Suprapubic skin (tissue), 4 donors: Measurements from ENCODE around the gene NCLN. TPM values are rescaled to one million over a fixed set of nuclear protein-coding genes. Genes with fewer than 3 reads are reported as not detected.
"Not testable (repeated sequence)": the region's sequence is repeated elsewhere in the genome, so short reads cannot be mapped to it uniquely, and the experiment has no call there.

ENCODE experiments used
- DNase-seq, 2 donors: peaks; one replicate each; pipeline ENCODE4 v3.0.0-alpha.2; 2019; ENCODE audit warnings: low spot score in 2 of 2
- H3K27ac ChIP-seq: fragments of 200-600 bp; sonication (generic); one replicate; pipeline ENCODE4 v1.5.1; 2019
- H3K27me3 ChIP-seq: fragments of 200-600 bp; sonication (generic); one replicate; pipeline ENCODE4 v1.5.1; 2019
- H3K36me3 ChIP-seq: fragments of 200-600 bp; sonication (generic); one replicate; pipeline ENCODE4 v1.5.1; 2019
- H3K4me1 ChIP-seq: fragments of 200-600 bp; sonication (generic); one replicate; pipeline ENCODE4 v1.5.1; 2019
- H3K4me3 ChIP-seq: fragments of 200-600 bp; sonication (generic); one replicate; pipeline ENCODE4 v1.5.1; 2019; ENCODE audit warnings: mild to moderate bottlenecking
- H3K9me3 ChIP-seq: fragments of 200-600 bp; sonication (generic); one replicate; pipeline ENCODE4 v1.5.1; 2019
- CTCF ChIP-seq, 2 donors: fragments of 200-600 bp in 1 of 2; fragments of 450-650 bp in 1 of 2; sonication (generic) in 1 of 2; IDR thresholded peaks; one replicate each; pipeline ENCODE4 v1.5.1; 2016 to 2019; ENCODE audit warnings: antibody characterized with exemption in 2 of 2, mild to moderate bottlenecking in 1 of 2, moderate library complexity in 1 of 2
- EP300 ChIP-seq: sonication (generic); formaldehyde crosslinking; IDR thresholded peaks from one replicate; pipeline ENCODE4 v1.6.1; 2017; ENCODE audit warnings: antibody characterized with exemption
- POLR2A ChIP-seq, 2 donors: fragments of 450-650 bp; IDR thresholded peaks; one replicate each; pipeline ENCODE4 v1.6.1; 2017; ENCODE audit warnings: antibody characterized with exemption in 2 of 2, mild to moderate bottlenecking in 2 of 2, moderate library complexity in 2 of 2
- POLR2AphosphoS5 ChIP-seq, 3 donors: sonication (generic); formaldehyde crosslinking; IDR thresholded peaks; one replicate each; pipeline ENCODE4 v1.6.1; 2017; ENCODE audit warnings: antibody characterized with exemption in 3 of 3
- WGBS: methylation state at CpG from one replicate; pipeline ENCODE4 v1.1.5; 2018; 5-methylcytosine and 5-hydroxymethylcytosine counted together
- total RNA-seq, 4 donors: library from RNA; depleted of rRNA; stranded (reverse); fragments of >200 nt; gene quantifications; one replicate each; pipeline ENCODE4 v1.1.0, GENCODE V29; 2016

Gene NCLN
- total RNA-seq, 4 donors from 2014 or later = 31.1 to 66.7 (median 35.0) TPM

- Histone ChIP-seq H3K27ac (no peak overlapping the region), H3K9me3 (no peaks in the 10 kb centered on the region), H3K27me3 (no peaks in the 10 kb centered on the region), H3K36me3 (peaks cover 35% of the 10 kb centered on the region), H3K4me1 (peaks cover 4% of the 10 kb centered on the region), H3K4me3 (no peak overlapping the region)
- DNase-seq = no peak
- TF ChIP-seq CTCF (IDR thresholded peaks at IDR 0.05) = no peak
- no peak for TF ChIP-seq POLR2AphosphoS5 (IDR thresholded peaks at IDR 0.05)
- no peak for TF ChIP-seq POLR2A (IDR thresholded peaks at IDR 0.05)
- TF ChIP-seq EP300 = no peak
- WGBS = 81% methylated on average over 7 of the region's 7 CpGs
Observed at GRCh38 chr19:3163943-3164342, 21.8 kb upstream of the NCLN start.

- Histone ChIP-seq H3K27ac (no peak overlapping the region), H3K4me3 (no peak overlapping the region), H3K36me3 (peaks cover 13% of the 10 kb centered on the region), H3K9me3 (no peaks in the 10 kb centered on the region), H3K4me1 (peaks cover 4% of the 10 kb centered on the region), H3K27me3 (no peaks in the 10 kb centered on the region)
- DNase-seq = no peak
- WGBS = 74% methylated on average over 12 of the region's 13 CpGs
- no peak for TF ChIP-seq EP300
- TF ChIP-seq POLR2A (IDR thresholded peaks at IDR 0.05) = no peak
- no peak for TF ChIP-seq POLR2AphosphoS5 (IDR thresholded peaks at IDR 0.05)
- no peak for TF ChIP-seq CTCF (IDR thresholded peaks at IDR 0.05)
Observed at GRCh38 chr19:3167533-3168272, 18.0 kb upstream of the NCLN start.

GRCh38 chr19:3171894-3172672, 13.6 kb upstream of the NCLN start:
- Histone ChIP-seq H3K4me3 (no peak overlapping the region), H3K4me1 (peaks cover 12% of the 10 kb centered on the region), H3K36me3 (no peaks in the 10 kb centered on the region), H3K27ac (no peak overlapping the region), H3K27me3 (no peaks in the 10 kb centered on the region), H3K9me3 (no peaks in the 10 kb centered on the region)
- no peak for DNase-seq
- TF ChIP-seq POLR2A (IDR thresholded peaks at IDR 0.05) (no peak), POLR2AphosphoS5 (IDR thresholded peaks at IDR 0.05) (no peak), CTCF (IDR thresholded peaks at IDR 0.05) (no peak), EP300 (no peak)
- 97% methylated on average over 14 of the region's 15 CpGs for WGBS

- H3K4me3 ChIP-seq, H3K27me3 ChIP-seq, H3K36me3 ChIP-seq, H3K9me3 ChIP-seq, DNase-seq, H3K27ac ChIP-seq: not testable (repeated sequence)
- H3K4me1 ChIP-seq = peaks cover 16% of the 10 kb centered on the region
- 90% methylated on average over 5 of the region's 6 CpGs for WGBS
Observed at GRCh38 chr19:3172673-3173000, 13.1 kb upstream of the NCLN start.

GRCh38 chr19:3175781-3176714, 9.7 kb upstream of the NCLN start:
- H3K4me3 ChIP-seq = no peak overlapping the region
- no peaks in the 10 kb centered on the region for H3K9me3 ChIP-seq
- H3K4me1 ChIP-seq = peaks cover 16% of the 10 kb centered on the region
- no peaks in the 10 kb centered on the region for H3K36me3 ChIP-seq
- no peak for DNase-seq
- WGBS = 50% methylated on average over 16 of the region's 17 CpGs
- no peak for TF ChIP-seq POLR2A (IDR thresholded peaks at IDR 0.05)
- no peak for TF ChIP-seq CTCF (IDR thresholded peaks at IDR 0.05)
- TF ChIP-seq EP300 = no peak
- no peak for TF ChIP-seq POLR2AphosphoS5 (IDR thresholded peaks at IDR 0.05)
- H3K27ac ChIP-seq = no peak overlapping the region
- no peaks in the 10 kb centered on the region for H3K27me3 ChIP-seq
